ENCODE results near the gene POTEM. TPM values are rescaled to one million over a fixed set of nuclear protein-coding genes. Genes with fewer than 3 reads are reported as not detected.
"Not testable (repeated sequence)": the region's sequence is repeated elsewhere in the genome, so short reads cannot be mapped to it uniquely, and the experiment has no call there.

Gene POTEM
- not detected for total RNA-seq

GRCh38 chr14:18967134-18967533, at the start of gene POTEM:
POTEM (plus strand) TSS chr14:18967434; CDS start chr14:18967486, 52 bp downstream.
- DNase-seq (ENCODE audit: low spot score in 2 of 2); H3K27ac ChIP-seq; intact Hi-C loops (cut with DNase I); H3K36me3 ChIP-seq; H3K27me3 ChIP-seq; H3K9me3 ChIP-seq; H3K4me1 ChIP-seq; H3K4me3 ChIP-seq: not testable (repeated sequence)

GRCh38 chr14:18918345-18918744, 48.9 kb upstream of the POTEM start:
- H3K4me3 ChIP-seq; H3K4me1 ChIP-seq; H3K27ac ChIP-seq; intact Hi-C loops (cut with DNase I); H3K9me3 ChIP-seq; DNase-seq (ENCODE audit: low spot score in 2 of 2); H3K36me3 ChIP-seq; H3K27me3 ChIP-seq: not testable (repeated sequence)

GRCh38 chr14:18920052-18920451, 47.2 kb upstream of the POTEM start:
- H3K4me3 ChIP-seq; H3K9me3 ChIP-seq; H3K4me1 ChIP-seq; H3K27ac ChIP-seq; H3K36me3 ChIP-seq; H3K27me3 ChIP-seq; DNase-seq (ENCODE audit: low spot score in 2 of 2); intact Hi-C loops (cut with DNase I): not testable (repeated sequence)

GRCh38 chr14:18921055-18921701, 46.1 kb upstream of the POTEM start:
- not testable (repeated sequence) for DNase-seq (ENCODE audit: low spot score in 2 of 2)

GRCh38 chr14:18936848-18937247, 30.4 kb upstream of the POTEM start:
- H3K4me3 ChIP-seq; H3K9me3 ChIP-seq; DNase-seq (ENCODE audit: low spot score in 2 of 2); H3K36me3 ChIP-seq; intact Hi-C loops (cut with DNase I); H3K27me3 ChIP-seq; H3K27ac ChIP-seq; H3K4me1 ChIP-seq: not testable (repeated sequence)

More at GRCh38 chr14:18921055-18921701, 46.1 kb upstream of the POTEM start:
- intact Hi-C loops (cut with DNase I); H3K4me1 ChIP-seq; H3K36me3 ChIP-seq; H3K27me3 ChIP-seq; H3K4me3 ChIP-seq; H3K27ac ChIP-seq; H3K9me3 ChIP-seq: not testable (repeated sequence)

GRCh38 chr14:18938733-18939132, 28.5 kb upstream of the POTEM start:
- intact Hi-C loops (cut with DNase I); H3K9me3 ChIP-seq; H3K27ac ChIP-seq; DNase-seq (ENCODE audit: low spot score in 2 of 2); H3K4me3 ChIP-seq; H3K36me3 ChIP-seq; H3K4me1 ChIP-seq; H3K27me3 ChIP-seq: not testable (repeated sequence)

GRCh38 chr14:18949939-18950338, 17.3 kb upstream of the POTEM start:
- not testable (repeated sequence) for H3K4me1 ChIP-seq

GRCh38 chr14:18953085-18953484, 14.1 kb upstream of the POTEM start:
- H3K9me3 ChIP-seq; H3K27ac ChIP-seq; H3K36me3 ChIP-seq; H3K4me1 ChIP-seq; H3K27me3 ChIP-seq; intact Hi-C loops (cut with DNase I); H3K4me3 ChIP-seq: not testable (repeated sequence)
- peak in 1 of 2 donors; percentile 50 for DNase-seq (ENCODE audit: low spot score in 2 of 2)

More at GRCh38 chr14:18949939-18950338, 17.3 kb upstream of the POTEM start:
- H3K27ac ChIP-seq; H3K9me3 ChIP-seq; H3K27me3 ChIP-seq; H3K36me3 ChIP-seq; DNase-seq (ENCODE audit: low spot score in 2 of 2); intact Hi-C loops (cut with DNase I); H3K4me3 ChIP-seq: not testable (repeated sequence)

- H3K4me3 ChIP-seq; H3K27ac ChIP-seq; H3K4me1 ChIP-seq; H3K27me3 ChIP-seq; intact Hi-C loops (cut with DNase I); H3K9me3 ChIP-seq; DNase-seq (ENCODE audit: low spot score in 2 of 2); H3K36me3 ChIP-seq: not testable (repeated sequence)
Measured at GRCh38 chr14:18955816-18956215, 11.4 kb upstream of the POTEM start.

GRCh38 chr14:18961576-18961975, 5.7 kb upstream of the POTEM start:
- H3K27ac ChIP-seq; H3K27me3 ChIP-seq; DNase-seq (ENCODE audit: low spot score in 2 of 2); H3K4me3 ChIP-seq; H3K4me1 ChIP-seq; intact Hi-C loops (cut with DNase I); H3K9me3 ChIP-seq; H3K36me3 ChIP-seq: not testable (repeated sequence)

GRCh38 chr14:18962143-18962542, 5.1 kb upstream of the POTEM start:
- H3K4me3 ChIP-seq; H3K27ac ChIP-seq; H3K4me1 ChIP-seq; DNase-seq (ENCODE audit: low spot score in 2 of 2); H3K36me3 ChIP-seq; H3K9me3 ChIP-seq; H3K27me3 ChIP-seq; intact Hi-C loops (cut with DNase I): not testable (repeated sequence)

- DNase-seq (ENCODE audit: low spot score in 2 of 2); H3K4me3 ChIP-seq; H3K27ac ChIP-seq; intact Hi-C loops (cut with DNase I); H3K36me3 ChIP-seq; H3K27me3 ChIP-seq; H3K9me3 ChIP-seq; H3K4me1 ChIP-seq: not testable (repeated sequence)
Measured at GRCh38 chr14:18963276-18963675, 4.0 kb upstream of the POTEM start.

- H3K27me3 ChIP-seq; intact Hi-C loops (cut with DNase I); H3K27ac ChIP-seq; H3K36me3 ChIP-seq; DNase-seq (ENCODE audit: low spot score in 2 of 2); H3K9me3 ChIP-seq; H3K4me3 ChIP-seq; H3K4me1 ChIP-seq: not testable (repeated sequence)
Measured at GRCh38 chr14:18964878-18965277, 2.4 kb upstream of the POTEM start.

GRCh38 chr14:19002566-19002965, 35.3 kb downstream of the POTEM start:
- DNase-seq (ENCODE audit: low spot score in 2 of 2); H3K4me1 ChIP-seq; H3K36me3 ChIP-seq; H3K9me3 ChIP-seq; H3K27ac ChIP-seq; H3K4me3 ChIP-seq; intact Hi-C loops (cut with DNase I); H3K27me3 ChIP-seq: not testable (repeated sequence)

GRCh38 chr14:19006490-19006889, 39.3 kb downstream of the POTEM start:
- H3K27me3 ChIP-seq; H3K4me3 ChIP-seq; H3K9me3 ChIP-seq; DNase-seq (ENCODE audit: low spot score in 2 of 2); H3K36me3 ChIP-seq; H3K4me1 ChIP-seq; intact Hi-C loops (cut with DNase I); H3K27ac ChIP-seq: not testable (repeated sequence)
